Urothelium cell line (cell line): Measurements from ENCODE around the gene THAP11.
A peak's percentile ranks its signal among the peaks of the same experiment; 100 is the strongest.
"Not testable (repeated sequence)": the region's sequence is repeated elsewhere in the genome, so short reads cannot be mapped to it uniquely, and the experiment has no call there.

Source experiments
- DNase-seq: peaks from one replicate; pipeline ENCODE4 v3.0.0; 2011; ENCODE audit warnings: low spot score, mixed read lengths
- FAIRE-seq: peaks from 2 replicates; lab custom pipeline; 2011; peaks lifted over from hg19 to GRCh38; lab: Jason Lieb, UNC

THAP11 gene

GRCh38 chr16:67860589-67861398, 18.7 kb downstream of the THAP11 start:
- DNase-seq, result no peak

GRCh38 chr16:67861877-67862276, 19.8 kb downstream of the THAP11 start:
- DNase-seq, result no peak
- FAIRE-seq, result no peak

More at GRCh38 chr16:67860589-67861398, 18.7 kb downstream of the THAP11 start:
- no peak for FAIRE-seq

- no peak for DNase-seq
These were observed 20.8 kb downstream of the THAP11 start for GRCh38 chr16:67862623-67863583.

GRCh38 chr16:67864044-67864443, 21.9 kb downstream of the THAP11 start:
- not testable (repeated sequence) for DNase-seq, FAIRE-seq

More at GRCh38 chr16:67862623-67863583, 20.8 kb downstream of the THAP11 start:
- FAIRE-seq, result no peak

- FAIRE-seq, result no peak
These were observed 22.5 kb downstream of the THAP11 start for GRCh38 chr16:67864594-67864993.

GRCh38 chr16:67865318-67865717, 23.2 kb downstream of the THAP11 start:
- peak; percentile 41 for DNase-seq
- FAIRE-seq, result no peak

More at GRCh38 chr16:67864594-67864993, 22.5 kb downstream of the THAP11 start:
- no peak for DNase-seq

- DNase-seq, result no peak
- FAIRE-seq, result no peak
These were observed 26.2 kb downstream of the THAP11 start for GRCh38 chr16:67868290-67868689.

- DNase-seq (no peak), FAIRE-seq (no peak)
These were observed 27.5 kb downstream of the THAP11 start for GRCh38 chr16:67869653-67870052.

- FAIRE-seq, result no peak
- DNase-seq, result no peak
These were observed 29.1 kb downstream of the THAP11 start for GRCh38 chr16:67871256-67871655.

- FAIRE-seq, result no peak
- DNase-seq, result no peak
These were observed 30.1 kb downstream of the THAP11 start for GRCh38 chr16:67872131-67872630.

- DNase-seq (peak; percentile 90), FAIRE-seq (peak; percentile 70)
These were observed 30.7 kb downstream of the THAP11 start, which contains the start of gene EDC4 for GRCh38 chr16:67872631-67873434. Gene EDC4, plus strand, starts transcription at chr16:67873052. Its CDS starts 210 bp downstream, at chr16:67873262.

GRCh38 chr16:67873435-67874370, 31.6 kb downstream of the THAP11 start:
- no peak for DNase-seq
- no peak for FAIRE-seq

GRCh38 chr16:67874372-67874771, 32.3 kb downstream of the THAP11 start:
- DNase-seq, result no peak
- FAIRE-seq, result no peak

- no peak for DNase-seq
- FAIRE-seq, result no peak
These were observed 34.9 kb downstream of the THAP11 start for GRCh38 chr16:67877064-67877463.

- DNase-seq (no peak), FAIRE-seq (no peak)
These were observed 36.1 kb downstream of the THAP11 start for GRCh38 chr16:67878232-67878631.

- no peak for FAIRE-seq
- DNase-seq, result no peak
These were observed 36.7 kb downstream of the THAP11 start for GRCh38 chr16:67878846-67879245.

GRCh38 chr16:67879462-67879861, 37.3 kb downstream of the THAP11 start:
- no peak for DNase-seq
- FAIRE-seq, result no peak

GRCh38 chr16:67879936-67880335, 37.8 kb downstream of the THAP11 start:
- DNase-seq (no peak), FAIRE-seq (no peak)

GRCh38 chr16:67880584-67880983, 38.5 kb downstream of the THAP11 start:
- FAIRE-seq, result no peak

More at GRCh38 chr16:67880584-67880983, 38.5 kb downstream of the THAP11 start:
- DNase-seq, result no peak
